Fibroblast of villous mesenchyme (primary cell): ENCODE results near the gene MED22. TPM values are rescaled to one million over a fixed set of nuclear protein-coding genes. Genes with fewer than 3 reads are reported as not detected.
A peak's percentile ranks its signal among the peaks of the same experiment; 100 is the strongest.

Experiments used
- DNase-seq: peaks from one replicate; pipeline ENCODE4 v3.0.0-alpha.2; 2010; ENCODE audit warnings: low read depth
- H3K4me3 ChIP-seq: 2 replicates; pipeline ENCODE4 v1.5.1; 2011; ENCODE audit warnings: low read depth, mild to moderate bottlenecking, low read length
- CTCF ChIP-seq: IDR thresholded peaks from 2 replicates; pipeline ENCODE4 v1.5.1; 2012; ENCODE audit warnings: low read depth, mild to moderate bottlenecking, low read length; ENCODE audit not compliant: insufficient read depth
- total RNA-seq: library from RNA; depleted of rRNA; stranded (reverse); fragments of >200 nt; gene quantifications from 2 replicates; pipeline ENCODE4 v1.2.3, GENCODE V29; 2012

The MED22 gene
- total RNA-seq, 1 donor: 12.1 TPM

- no peak for TF ChIP-seq CTCF
- peak; percentile 98 for DNase-seq
- peak within 1 kb of the TSS; percentile 89 for H3K4me3 ChIP-seq
These were observed 28.1 kb upstream of the MED22 start, which contains the start of the genes STKLD1 and SURF4 for GRCh38 chr9:133375724-133376654. Gene STKLD1, plus strand, starts transcription at chr9:133376366. Its CDS starts 108 bp downstream, at chr9:133376474. Gene SURF4, minus strand, starts transcription at chr9:133376060. Its CDS starts 91 bp downstream, at chr9:133375969.

GRCh38 chr9:133375116-133375723 lies 27.3 kb upstream of the MED22 start:
- DNase-seq: peak; percentile 74
- H3K4me3 ChIP-seq: peak overlapping the region; percentile 89
- peak; percentile 16 for TF ChIP-seq CTCF

- peak; percentile 63 for DNase-seq
- peak overlapping the region; percentile 89 for H3K4me3 ChIP-seq
- TF ChIP-seq CTCF: no peak
These were observed 26.7 kb upstream of the MED22 start for GRCh38 chr9:133374612-133375115.

- H3K4me3 ChIP-seq: no peak overlapping the region
- DNase-seq: no peak
- no peak for TF ChIP-seq CTCF
These were observed 24.2 kb upstream of the MED22 start for GRCh38 chr9:133372144-133372543.

DNA sequence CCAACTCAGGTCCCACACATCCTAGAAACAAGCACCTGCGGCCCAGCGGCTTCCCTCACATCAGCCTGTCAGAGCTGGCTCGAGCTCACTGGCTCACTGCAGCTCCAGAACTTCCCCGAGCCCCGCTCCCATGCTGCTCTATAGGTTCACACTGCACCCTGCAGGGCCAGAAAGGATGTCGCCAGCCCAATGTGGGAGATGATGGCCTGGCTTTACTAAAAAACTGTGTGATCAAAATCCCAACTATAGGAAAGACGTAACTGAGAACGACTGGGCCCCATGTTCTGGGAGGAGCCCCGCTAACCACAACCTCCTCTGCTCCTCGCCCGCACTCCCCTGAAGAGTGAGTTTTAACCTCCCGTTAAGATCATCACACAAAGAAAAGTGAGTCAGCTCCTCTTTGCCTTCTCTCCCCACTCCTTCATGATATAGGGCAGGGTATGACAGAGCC lies 23.4 kb upstream of the MED22 start:
- DNase-seq: no peak
- no peak overlapping the region for H3K4me3 ChIP-seq

More for the DNA sequence above, 23.4 kb upstream of the MED22 start:
- no peak for TF ChIP-seq CTCF
